C1 segment of cervical spinal cord (tissue), 14 donors: Measurements from ENCODE around the gene ARHGAP26.

ENCODE experiments used
- DNase-seq, 14 donors: peaks; one replicate each; lab custom pipeline; 2025; lab: John Stamatoyannopoulos, UW

The ARHGAP26 gene

DNA sequence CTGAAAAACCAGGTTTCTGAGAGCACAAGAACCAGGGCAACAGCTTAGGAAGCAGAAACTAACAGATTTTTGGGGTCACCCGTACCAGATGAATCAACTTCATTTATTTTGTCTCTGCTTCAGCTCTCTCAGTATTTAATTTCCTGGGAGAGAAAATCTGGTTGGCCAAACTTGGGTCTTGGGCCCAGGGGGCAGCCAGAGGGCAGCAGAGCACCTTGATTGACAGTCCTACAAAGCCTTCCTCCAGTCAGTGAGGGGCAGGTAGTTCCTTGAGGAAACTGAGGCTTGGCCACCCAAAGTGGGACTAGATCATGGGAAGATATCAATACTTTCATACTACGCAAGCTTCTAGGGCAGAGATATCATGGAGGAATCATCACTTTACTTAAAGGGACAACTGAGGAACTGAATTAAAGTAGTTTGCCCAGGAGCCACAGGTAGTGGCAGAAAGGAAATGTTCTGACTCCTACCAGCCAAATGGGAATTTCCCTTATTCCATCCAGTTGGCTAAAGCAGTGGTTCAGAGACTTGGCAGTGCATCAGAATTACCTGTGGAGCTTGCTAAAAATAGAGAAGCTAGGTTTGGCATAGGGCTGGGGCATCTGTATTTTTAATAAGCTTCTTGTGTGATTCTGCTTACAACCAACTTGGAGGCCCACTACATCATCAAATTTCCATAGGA is 21.5 kb upstream of the ARHGAP26 start:
- peak in 5 of 14 donors; percentile 3 to 61 (median 31) for DNase-seq

DNA sequence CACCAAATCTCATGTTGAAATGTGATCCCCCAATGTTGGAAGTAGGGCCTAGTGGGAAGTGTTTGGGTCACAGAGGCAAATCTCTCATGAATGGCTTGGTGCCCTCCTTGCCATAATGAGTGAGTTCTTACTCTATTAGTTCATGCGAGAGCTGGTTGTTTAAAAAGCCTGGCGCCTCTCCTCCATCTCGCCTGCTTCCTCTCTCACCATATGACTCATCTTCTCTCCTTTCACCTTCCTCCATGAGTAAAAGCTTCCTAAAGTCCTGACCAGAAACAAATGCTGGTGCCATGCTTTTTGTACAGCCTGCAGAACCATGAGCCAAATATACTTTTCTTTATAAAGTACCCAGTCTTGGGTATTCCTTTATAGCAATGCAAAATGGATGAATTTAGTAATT is 20.9 kb upstream of the ARHGAP26 start:
- DNase-seq: peak in 1 of 14 donors; percentile 10

DNA sequence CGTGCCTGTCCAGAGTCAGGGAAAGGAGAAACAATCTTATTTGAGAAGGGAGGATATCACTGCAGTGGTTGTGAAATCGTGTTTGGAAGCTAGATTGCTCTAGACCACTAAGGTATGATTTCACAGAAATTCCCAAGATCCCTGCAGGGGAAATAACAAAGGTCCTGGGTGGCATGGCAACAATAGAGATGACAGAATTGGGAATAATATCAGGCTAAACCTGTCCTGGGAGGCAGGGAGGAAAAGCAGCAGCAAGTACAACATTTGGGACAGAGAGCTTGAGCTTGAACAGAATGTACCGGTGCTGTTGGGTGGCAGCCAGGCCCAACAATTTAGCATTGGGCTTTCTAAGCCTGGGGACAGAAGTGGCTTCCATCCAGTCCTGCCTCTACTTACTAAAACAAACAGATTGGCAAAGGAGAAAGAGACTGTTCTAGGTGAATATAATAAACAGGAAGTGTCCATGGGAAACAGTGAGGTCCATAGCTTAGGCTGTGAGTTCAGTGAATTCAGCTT is 17.0 kb upstream of the ARHGAP26 start:
- peak in 11 of 14 donors; percentile 7 to 96 (median 38) for DNase-seq

DNA sequence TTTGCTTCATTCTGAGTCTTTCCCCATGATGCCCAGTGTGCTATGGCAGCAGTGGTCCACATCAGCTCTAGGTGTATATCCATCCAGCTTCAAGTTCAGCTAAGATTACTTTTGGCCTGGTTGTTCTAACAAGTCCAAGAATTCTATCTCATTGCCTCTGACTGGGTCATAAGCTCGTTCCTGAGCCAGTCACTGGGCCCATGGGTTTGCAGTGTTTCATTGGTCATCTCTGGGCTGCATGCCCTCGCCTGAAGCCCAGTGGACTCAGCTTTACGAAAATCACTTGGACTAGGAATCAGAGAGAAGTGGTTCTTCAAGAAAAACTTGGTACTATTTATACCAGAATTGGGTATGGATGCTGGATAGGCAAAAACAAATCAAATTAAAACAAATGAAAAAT is 16.1 kb upstream of the ARHGAP26 start:
- DNase-seq: peak in 2 of 14 donors; percentile 12 to 37

DNA sequence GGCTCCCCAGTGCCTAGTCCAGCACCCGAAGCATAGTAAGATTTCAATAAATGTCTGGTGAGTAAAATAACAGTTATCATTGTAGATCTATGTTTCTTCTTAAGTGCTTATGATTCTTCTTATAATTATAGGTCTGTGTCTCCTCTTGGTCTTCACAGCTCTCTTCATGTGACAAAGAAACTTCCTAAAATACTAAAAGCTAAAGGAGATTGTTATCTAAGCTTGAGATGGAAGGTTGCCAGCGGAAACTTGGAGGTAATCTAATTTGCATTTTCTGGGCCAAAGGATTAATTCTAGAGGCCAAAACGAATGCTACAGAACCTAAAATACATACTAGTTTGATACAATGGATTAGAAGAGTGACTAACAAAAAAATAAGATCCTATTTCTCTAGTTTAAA is 13.6 kb upstream of the ARHGAP26 start:
- DNase-seq: no peak

DNA sequence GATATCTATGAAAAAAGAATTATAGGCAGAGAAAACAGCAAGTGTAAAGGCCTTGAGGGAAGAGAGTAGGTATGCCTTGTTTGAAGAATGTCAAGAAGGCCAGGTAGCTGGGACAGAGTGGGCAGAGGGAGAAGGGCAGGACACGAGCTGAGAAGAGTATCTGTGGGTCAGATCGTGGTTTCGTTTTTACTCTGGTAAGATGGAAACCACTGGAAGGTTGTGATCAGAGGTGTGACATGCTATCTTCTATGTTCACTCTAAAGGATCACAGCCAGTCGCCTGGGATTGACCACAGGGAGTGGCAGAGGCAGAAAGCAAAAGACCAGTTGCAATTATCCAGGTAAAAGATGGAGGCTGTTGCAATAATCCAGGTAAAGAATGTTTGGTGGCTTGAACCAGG is 12.6 kb upstream of the ARHGAP26 start:
- DNase-seq: no peak

DNA sequence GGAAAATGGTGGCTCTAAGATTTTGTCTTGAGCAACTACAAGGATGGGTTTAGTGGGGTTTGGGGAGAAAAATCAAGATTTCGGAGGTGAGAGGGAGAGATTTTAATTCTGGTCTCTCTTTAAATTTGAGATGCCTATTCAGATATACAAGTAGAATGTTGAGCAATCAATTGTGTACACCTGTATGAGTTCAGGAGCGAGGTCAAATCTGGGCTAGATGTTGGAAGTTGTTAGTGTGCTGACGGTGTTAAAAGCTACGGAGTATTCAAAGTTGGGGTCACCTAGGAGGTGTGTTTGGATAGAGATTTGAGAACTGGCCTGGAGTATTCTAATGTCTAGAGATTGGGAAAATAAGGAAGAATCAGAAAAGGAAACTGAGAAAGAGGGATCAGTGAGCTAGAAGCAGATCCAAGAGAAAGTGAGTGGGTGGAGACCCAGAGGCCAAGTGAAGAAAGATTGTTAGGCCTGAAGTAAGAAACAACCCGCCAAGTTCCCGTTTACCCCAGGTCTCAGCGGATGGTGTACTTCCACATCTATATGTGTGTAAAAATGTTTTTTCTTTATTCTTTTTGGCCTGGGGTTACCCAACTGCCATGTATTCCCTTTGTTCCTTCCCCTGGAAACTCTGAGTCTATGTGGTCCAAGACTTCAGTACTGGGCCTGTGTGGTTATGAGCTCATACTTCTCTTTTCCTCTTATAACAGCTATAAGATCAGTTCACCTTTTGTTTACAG is 11.9 kb upstream of the ARHGAP26 start:
- DNase-seq: no peak

DNA sequence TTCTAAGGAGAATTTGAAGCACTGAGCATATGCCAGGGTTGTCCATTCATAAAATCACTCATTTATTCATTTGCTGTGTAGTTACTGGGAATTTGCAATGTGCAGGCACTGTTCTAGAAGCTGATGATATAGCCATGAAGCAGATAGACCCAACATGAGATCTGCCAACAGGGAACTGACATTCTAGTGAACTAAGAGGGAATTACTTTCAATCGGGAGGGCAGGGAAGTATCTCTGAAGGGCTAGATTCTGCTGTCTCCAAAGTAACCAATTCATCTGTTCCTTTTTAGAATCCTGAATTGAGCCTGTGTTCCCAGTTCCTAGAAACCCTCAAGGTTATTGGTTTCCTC is 11.4 kb upstream of the ARHGAP26 start:
- DNase-seq: no peak

DNA sequence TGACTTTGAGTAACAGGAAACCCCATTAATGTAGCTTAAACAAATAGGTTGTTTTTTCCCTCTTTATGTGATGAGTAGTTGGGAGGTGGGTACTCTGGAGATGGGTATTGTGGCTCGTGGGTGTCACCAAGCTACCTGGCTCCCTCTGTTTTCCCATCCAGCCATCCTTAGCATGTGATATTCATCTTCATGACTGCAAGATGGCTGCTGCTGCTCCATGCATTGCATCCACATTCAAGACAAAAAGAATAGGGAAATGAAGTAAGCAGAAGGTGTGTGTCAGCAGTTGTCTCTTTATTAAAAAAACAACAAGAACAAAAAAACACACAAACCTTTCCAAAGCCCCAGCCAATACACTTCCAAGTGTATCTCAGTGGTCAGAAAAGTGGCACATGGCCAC is 6.5 kb upstream of the ARHGAP26 start:
- DNase-seq: no peak

DNA sequence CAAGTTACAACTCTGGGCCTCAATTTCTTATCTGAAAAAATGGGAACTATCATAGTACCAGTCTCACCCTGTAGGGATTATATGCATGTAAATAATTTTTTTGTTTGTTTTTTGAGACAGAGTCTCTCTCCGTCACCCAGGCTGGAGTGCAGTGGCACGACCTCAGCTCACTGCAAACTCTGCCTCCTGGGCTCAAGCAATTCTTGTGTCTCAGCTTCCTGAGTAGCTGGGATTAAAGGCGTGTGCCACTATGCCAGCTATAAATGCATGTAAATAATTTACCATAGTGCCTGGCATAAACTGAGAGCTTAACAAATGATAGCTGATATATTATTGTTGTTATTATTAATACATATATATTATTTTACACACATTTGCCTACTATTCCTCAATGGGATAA is 3.0 kb upstream of the ARHGAP26 start:
- no peak for DNase-seq

DNA sequence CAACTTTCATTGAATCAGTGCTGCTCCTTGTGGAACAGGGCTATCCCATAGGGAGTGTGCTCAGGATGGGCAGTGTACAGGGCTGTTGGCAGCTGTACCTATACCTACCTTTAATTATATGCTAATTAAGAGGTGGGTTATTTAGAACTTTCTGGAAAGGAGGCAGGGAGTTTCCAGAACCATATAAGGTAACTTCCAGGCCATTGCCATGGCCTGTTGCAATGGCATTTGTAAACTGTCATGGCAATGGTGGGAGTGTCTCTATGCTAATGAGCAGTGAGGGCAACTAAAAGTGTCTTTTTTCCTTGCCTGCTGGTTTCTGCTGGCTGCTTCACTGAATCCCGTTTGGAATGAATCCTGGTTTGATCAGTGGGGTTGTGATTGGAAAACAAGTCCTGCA is 2.3 kb upstream of the ARHGAP26 start:
- no peak for DNase-seq

DNA sequence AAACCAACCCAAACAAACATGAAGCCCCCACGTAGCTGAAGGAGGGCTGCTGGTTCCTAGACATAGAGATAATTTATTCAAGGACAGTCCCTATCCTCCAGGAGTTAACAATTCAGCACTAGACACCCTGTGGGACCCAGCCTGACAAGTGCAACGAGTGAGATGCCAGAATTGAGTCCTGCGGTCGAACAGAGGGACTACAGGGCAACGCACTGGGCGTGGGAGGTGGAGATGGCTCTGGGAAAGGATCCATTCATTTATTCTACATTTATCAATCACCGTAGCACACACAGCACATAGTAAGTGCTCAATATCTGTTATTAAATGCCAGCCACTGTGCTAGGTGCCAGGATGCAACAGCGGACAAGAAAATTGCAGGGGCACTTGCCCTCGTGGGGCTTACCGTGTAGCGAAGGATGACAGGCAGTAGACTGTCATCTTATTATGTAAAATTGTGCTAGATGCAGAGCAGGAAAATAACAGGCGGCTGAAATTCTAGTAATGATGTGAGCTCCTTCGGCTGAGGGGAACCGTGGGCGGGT is 855 bp upstream of the ARHGAP26 start:
- DNase-seq: peak in 1 of 14 donors; percentile 58

DNA sequence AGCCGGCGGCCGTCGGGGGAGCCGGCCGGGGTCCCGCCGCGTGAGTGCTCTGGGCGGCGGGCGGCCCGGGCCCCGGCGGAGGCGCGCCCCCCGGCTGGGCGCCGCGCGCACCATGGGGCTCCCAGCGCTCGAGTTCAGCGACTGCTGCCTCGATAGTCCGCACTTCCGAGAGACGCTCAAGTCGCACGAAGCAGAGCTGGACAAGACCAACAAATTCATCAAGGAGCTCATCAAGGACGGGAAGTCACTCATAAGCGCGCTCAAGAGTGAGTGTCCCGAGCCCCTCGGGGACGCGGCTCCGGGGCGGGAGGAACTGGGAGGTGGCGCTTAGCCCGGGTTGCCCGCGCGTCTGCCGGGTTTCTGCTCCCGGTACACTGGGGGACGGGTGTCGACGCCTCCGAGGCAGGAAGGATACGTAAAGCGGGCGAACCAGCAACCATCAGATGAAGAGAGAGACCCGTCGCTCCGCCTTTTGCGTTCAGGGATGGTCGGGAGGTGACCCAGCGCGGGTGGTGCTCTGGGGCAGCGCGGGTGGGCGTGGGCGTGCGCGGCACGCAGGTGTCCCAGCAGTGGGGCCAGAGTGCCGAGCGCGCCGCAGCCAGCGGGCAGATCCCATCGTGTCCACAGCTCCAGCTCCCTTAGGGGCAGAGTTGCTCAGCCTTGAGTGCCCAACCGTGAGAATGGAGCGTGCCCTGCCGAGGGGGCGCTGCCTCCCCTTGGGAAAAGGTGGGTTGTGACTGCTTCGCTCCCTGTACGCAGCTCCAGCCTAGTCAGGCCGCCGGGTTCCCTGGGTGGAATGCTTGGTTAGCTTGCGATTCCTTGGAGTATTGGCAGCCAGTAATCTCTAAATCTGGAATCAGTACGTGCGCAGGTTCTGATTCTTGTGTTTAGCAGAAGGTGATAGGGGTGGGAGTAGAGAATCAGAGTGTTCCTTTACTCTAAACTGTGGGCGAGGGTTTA is 753 bp downstream of the ARHGAP26 start:
- DNase-seq: peak in 11 of 14 donors; percentile 24 to 63 (median 48)

DNA sequence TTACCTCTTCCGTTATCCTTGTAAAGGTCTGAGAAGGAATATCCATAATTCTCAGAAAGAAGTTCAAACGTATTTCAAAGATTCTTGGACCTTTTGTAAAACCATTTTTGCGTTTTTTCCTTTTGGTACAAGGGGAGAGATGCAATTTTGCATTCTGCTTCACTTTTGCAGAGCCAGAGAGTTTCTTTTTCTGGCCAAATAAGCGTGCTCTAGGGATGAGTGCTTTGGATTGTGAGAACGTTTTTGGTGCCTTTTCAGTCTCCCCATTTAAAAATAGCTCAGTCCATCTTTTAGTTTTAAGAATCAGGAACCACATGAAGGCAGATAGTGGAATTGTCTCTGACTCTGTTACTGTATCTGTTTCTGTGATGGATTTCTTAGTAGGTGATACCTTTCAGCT is 1.5 kb downstream of the ARHGAP26 start:
- peak in 1 of 14 donors; percentile 55 for DNase-seq

DNA sequence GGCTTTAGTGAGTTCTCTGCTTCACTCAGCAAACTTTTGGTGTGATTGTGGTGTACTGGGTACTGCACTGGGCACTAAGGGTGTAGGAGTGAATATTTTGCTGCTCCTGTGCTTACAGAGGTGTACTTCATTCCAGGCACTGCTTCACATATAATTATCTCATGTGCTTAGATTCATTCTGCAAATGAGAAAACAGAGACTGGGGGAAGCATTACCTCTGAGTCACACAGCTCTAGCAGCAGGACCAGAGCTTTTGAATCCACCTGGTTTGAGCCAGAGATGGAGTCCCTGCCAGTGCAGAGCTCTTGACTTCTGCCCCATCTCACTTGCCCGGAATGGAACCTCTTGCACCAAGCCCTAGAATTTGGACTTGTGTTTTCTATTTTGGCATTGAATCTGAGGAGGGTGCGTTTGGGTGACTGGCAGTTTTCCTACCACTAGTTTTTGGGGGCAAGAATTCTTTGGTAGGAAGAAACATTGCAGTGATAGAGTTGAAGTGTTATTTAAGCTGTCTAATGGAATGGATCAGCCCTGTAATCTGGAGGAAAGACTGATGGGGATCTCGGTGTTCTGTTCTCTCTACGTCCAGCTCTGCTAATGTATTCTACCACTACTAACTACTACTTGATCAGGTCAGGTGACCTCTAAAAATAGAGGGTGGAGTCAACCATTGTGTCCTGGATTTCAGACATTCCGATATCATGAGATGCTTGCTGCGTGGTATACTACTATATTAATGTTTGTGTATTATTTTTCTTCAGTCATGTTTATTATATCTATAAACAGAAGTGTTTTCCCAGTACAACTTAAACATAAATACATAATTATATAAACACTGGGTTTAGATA is 2.5 kb downstream of the ARHGAP26 start:
- peak in 1 of 14 donors; percentile 23 for DNase-seq

DNA sequence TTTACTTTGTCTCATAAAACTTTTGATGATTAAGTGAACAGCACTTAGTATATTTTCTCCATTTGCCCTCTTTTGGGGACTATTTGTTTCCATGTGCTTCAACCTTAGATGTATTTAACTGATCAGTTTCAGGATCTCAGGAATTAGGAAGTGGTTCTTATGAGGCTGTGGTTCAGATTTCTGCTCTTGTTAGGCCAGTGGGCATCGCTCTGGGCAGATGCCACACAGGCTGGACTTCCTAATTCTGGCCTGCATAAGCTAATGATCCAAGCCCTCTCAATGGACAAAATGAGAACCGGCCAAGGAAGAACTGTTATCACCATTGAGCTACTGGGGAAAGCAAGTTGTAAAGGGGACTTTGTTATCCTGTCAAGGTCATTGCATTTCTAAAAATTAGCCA is 6.9 kb downstream of the ARHGAP26 start:
- DNase-seq: no peak

DNA sequence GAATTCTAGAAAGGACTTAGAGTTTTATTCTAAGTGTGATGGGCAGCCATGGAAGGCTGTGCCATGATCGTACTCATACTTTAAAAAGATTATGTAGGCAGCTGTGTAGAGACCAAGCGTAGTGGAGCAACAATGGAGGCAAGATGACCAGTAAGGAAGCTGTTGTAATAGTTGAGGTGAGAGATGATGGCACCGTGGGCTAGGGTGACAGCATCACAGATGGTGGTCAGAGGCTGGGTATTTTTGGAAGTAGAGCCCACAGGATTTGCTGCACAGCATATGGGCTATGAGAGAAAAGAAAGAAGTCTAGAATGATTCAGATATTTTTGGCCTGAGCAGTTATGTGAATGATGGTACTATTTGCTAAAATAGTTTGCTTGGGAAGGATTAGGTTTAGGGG is 7.7 kb downstream of the ARHGAP26 start:
- DNase-seq: peak in 1 of 14 donors; percentile 38

DNA sequence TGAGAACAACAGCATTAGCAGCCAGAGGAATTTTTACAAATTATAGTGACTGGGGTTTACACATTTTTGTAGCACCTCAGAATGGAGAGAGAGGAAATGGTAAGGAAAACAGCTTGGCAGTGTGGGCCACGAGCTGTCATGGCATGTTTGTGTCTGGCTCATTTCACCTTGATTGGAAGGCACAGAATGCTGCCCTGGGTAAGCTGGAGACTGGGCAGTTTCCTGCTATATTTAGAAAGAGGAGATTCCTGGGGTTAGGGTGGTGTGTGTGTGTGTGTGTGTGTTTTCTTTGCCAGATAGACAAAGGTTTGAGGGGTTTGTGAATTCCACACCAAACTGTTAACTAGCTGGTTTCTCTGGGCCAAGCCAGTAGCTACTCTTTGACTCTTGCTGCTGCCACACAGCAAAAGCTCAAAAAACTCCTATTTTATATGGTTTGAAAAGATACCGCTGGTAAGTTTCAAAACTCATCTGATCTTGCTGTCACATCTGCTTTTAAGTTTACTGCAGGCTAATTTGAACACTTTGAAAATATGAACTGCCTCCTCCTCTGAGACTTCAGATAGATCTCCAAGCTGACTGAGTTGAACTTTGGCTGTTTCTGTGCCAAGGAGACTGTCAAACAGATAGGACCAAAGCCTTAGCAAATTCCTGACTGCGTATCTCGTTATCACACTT is 9.1 kb downstream of the ARHGAP26 start:
- peak in 2 of 14 donors; percentile 19 to 96 for DNase-seq

DNA sequence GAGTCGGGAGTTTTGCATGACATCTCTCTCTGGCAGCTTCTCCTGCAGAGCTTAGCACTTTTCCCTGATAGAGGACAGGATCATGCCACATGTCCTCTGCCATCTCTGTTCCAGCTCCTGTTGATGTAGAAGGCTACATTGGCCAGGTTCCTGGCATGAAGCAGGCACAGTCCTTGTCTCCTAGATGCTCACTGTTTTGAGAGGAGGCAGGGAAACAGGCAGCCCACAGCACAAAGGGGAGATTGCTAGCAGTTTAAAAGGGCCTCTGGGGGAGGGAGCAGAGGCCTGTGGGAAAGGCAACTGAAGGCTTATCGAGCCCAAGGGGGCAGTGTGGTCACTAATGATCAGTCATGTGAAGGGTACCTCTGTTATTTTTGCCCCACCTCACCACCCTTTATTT is 10.7 kb downstream of the ARHGAP26 start:
- peak in 2 of 14 donors; percentile 27 to 91 for DNase-seq

DNA sequence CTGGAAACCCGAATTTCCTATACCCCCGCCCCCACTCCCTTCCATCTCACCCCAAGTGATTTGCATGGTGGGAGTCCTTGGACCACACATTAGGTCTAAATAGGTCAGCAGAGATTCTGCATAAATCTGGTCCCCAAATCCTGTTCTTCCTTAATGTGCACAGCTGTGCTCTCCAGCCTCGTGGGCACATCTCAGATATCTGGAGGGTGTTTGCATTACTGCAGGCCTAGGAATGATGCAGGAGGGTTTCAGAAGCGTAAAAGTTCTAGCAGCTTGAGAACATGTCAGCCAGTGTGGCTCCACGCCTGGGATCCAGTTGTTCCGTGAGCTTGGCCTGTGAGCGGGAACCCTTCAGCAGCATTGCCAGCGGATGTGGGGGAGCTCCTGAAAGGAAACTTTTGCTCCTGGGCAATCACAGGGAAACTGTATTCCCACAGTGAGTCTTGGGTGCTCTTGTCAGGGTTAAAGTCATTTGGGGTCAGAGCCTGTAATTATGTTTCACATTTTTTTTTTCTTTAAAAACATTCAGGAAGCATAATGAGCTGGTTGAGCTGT is 12.9 kb downstream of the ARHGAP26 start:
- DNase-seq: peak in 1 of 14 donors; percentile 43
